Upper lobe of left lung (tissue), 4 donors: ENCODE data around the gene XXYLT1.

Source experiments
- CTCF ChIP-seq, 6 experiments: fragments of 450-650 bp in 4 of 6; fragments of 200-600 bp in 2 of 6; sonication (generic) in 2 of 6; IDR thresholded peaks; one replicate each; pipeline ENCODE4 v1.5.1; 2016 to 2019; ENCODE audit warnings: antibody characterized with exemption in 6 of 6
- POLR2AphosphoS5 ChIP-seq, 2 donors: sonication (generic); formaldehyde crosslinking; IDR thresholded peaks; one replicate each; pipeline ENCODE4 v1.5.1; 2017; ENCODE audit warnings: antibody characterized with exemption in 2 of 2

- no peak for TF ChIP-seq CTCF (IDR thresholded peaks at IDR 0.05)
- TF ChIP-seq POLR2AphosphoS5 (IDR thresholded peaks at IDR 0.05) = no peak
Observed at GRCh38 chr3:195038161-195038560, 232.8 kb downstream of the XXYLT1 start.
